K562 (cell line): ENCODE measurements around the gene ACADVL. TPM values are rescaled to one million over a fixed set of nuclear protein-coding genes. Genes with fewer than 3 reads are reported as not detected.

Experiments used
- CEBPZ ChIP-seq: fragments of 150-350 bp; IDR thresholded peaks from 2 replicates; pipeline ENCODE4 v1.6.1; 2014; ENCODE audit warnings: low read depth, mild to moderate bottlenecking, low read length, borderline replicate concordance
- CREM ChIP-seq: IDR thresholded peaks from 2 replicates; pipeline ENCODE4 v1.6.1; 2014; ENCODE audit warnings: antibody characterized with exemption, low read depth
- ELF2 ChIP-seq: fragments of 250-450 bp; sonication (Bioruptor Pico); IDR thresholded peaks from 2 replicates; pipeline ENCODE4 v1.5.0; 2021; ENCODE audit warnings: mild to moderate bottlenecking
- FOXA1 ChIP-seq: fragments of 450-650 bp; IDR thresholded peaks from 2 replicates; pipeline ENCODE4 v1.6.1; 2016; ENCODE audit warnings: mild to moderate bottlenecking, borderline replicate concordance
- FOXM1 ChIP-seq, 2 experiments: fragments of 450-650 bp in 1 of 2; sonication (generic) in 1 of 2; formaldehyde crosslinking in 1 of 2; IDR thresholded peaks; 2 replicates each; pipeline versions ENCODE4 v1.6.1 to v1.9.0; 2017 to 2022; ENCODE audit warnings: low read depth in 2 of 2, mild to moderate bottlenecking in 2 of 2, missing genetic modification reagents in 1 of 2, moderate library complexity in 1 of 2
- HNRNPK ChIP-seq: fragments of 200-400 bp; formaldehyde crosslinking; IDR thresholded peaks from one replicate; pipeline ENCODE4 v1.6.1; 2018; ENCODE audit warnings: mild to moderate bottlenecking, low read depth, low read length; ENCODE audit not compliant: poor library complexity, severe bottlenecking
- MAZ ChIP-seq, 2 experiments: fragments of 450-650 bp in 1 of 2; sonication (generic) in 1 of 2; formaldehyde crosslinking; IDR thresholded peaks in 1 of 2; conservative IDR thresholded peaks in 1 of 2; 2 replicates each; pipeline versions ENCODE4 v1.4.0 to v1.5.0; 2020; ENCODE audit warnings: mild to moderate bottlenecking in 1 of 2, missing genetic modification reagents in 1 of 2
- MBD1 ChIP-seq: fragments of 250-450 bp; sonication (Bioruptor Pico); IDR thresholded peaks from 2 replicates; pipeline ENCODE4 v1.8.0; 2022; ENCODE audit warnings: inconsistent platforms
- MXI1 ChIP-seq: IDR thresholded peaks from 2 replicates; pipeline ENCODE4 v1.6.1; 2011; ENCODE audit warnings: low read depth, mild to moderate bottlenecking, improper control_type of control experiment, low read length
- PHB2 ChIP-seq: fragments of 450-650 bp; IDR thresholded peaks from 2 replicates; pipeline ENCODE4 v1.6.1; 2017; ENCODE audit warnings: low read depth
- PHF21A ChIP-seq: fragments of 450-650 bp; IDR thresholded peaks from 2 replicates; pipeline ENCODE4 v1.6.1; 2017; ENCODE audit warnings: low read depth, borderline replicate concordance
- POU5F1 ChIP-seq: fragments of 150-350 bp; IDR thresholded peaks from 2 replicates; pipeline ENCODE4 v1.6.1; 2014; ENCODE audit warnings: borderline replicate concordance, low read length, low read depth, mild to moderate bottlenecking; ENCODE audit not compliant: partially characterized antibody
- TCFL5 ChIP-seq: fragments of 250-450 bp; sonication (Bioruptor Pico); conservative IDR thresholded peaks from 2 replicates; pipeline ENCODE4 v1.6.1; 2021; ENCODE audit warnings: mild to moderate bottlenecking, moderate library complexity, matching md5 sums
- ZNF239 ChIP-seq: fragments of 250-450 bp; sonication (Bioruptor Pico); IDR thresholded peaks from 2 replicates; pipeline ENCODE4 v1.4.0; 2020; ENCODE audit warnings: mild to moderate bottlenecking
- ZNF507 ChIP-seq: conservative IDR thresholded peaks from 2 replicates; pipeline ENCODE4 v1.6.1; 2017; ENCODE audit warnings: missing genetic modification characterization, missing compliant biosample characterization
- polyA plus RNA-seq, 8 experiments: library from polyadenylated mRNA; depleted of rRNA in 4 of 8; stranded (reverse) in 5 of 8; unstranded in 3 of 8; fragments of >200 nt; fragmentation: Nextera tagmentation in 2 of 8; fragmentation: Illumina TruSeq in 1 of 8; extraction: Ambion mirVana in 2 of 8; extraction: Trizol in 1 of 8; gene quantifications; 2 replicates each; pipeline versions ENCODE4 v1.2.1 to v1.2.3, GENCODE V29; 2011 to 2014; ENCODE audit warnings: inconsistent platforms in 1 of 8, missing spikeins in 1 of 8
- total RNA-seq, 7 experiments: library from RNA; depleted of rRNA in 6 of 7; stranded (reverse); fragments of >200 nt in 6 of 7; fragmentation: Illumina TruSeq in 2 of 7; extraction: Trizol in 2 of 7; gene quantifications; 2 replicates each; pipeline versions ENCODE4 v1.2.1 to v1.2.3, GENCODE V29; 2011 to 2021; ENCODE audit warnings: low replicate concordance in 1 of 7
- TF ChIP-seq, protein P1 (sequence below): fragments of 250-450 bp; sonication (Bioruptor Pico); IDR thresholded peaks from 2 replicates; pipeline ENCODE4 v1.4.0; 2020; ENCODE audit warnings: mild to moderate bottlenecking, moderate library complexity
- TF ChIP-seq, protein P2 (sequence below): fragments of 450-650 bp; IDR thresholded peaks from 2 replicates; pipeline ENCODE4 v1.6.1; 2016

The ACADVL gene
- total and polyA plus RNA-seq, 9 of the 15 experiments (the other 6 are each of a cell fraction or from before 2014, with no cell fraction given) = 25.5 to 449 (median 214) TPM

GRCh38 chr17:7252176-7253043 lies 32.7 kb downstream of the ACADVL start, which contains the start of gene ELP5 (continued):
- TF ChIP-seq, protein P1, sequence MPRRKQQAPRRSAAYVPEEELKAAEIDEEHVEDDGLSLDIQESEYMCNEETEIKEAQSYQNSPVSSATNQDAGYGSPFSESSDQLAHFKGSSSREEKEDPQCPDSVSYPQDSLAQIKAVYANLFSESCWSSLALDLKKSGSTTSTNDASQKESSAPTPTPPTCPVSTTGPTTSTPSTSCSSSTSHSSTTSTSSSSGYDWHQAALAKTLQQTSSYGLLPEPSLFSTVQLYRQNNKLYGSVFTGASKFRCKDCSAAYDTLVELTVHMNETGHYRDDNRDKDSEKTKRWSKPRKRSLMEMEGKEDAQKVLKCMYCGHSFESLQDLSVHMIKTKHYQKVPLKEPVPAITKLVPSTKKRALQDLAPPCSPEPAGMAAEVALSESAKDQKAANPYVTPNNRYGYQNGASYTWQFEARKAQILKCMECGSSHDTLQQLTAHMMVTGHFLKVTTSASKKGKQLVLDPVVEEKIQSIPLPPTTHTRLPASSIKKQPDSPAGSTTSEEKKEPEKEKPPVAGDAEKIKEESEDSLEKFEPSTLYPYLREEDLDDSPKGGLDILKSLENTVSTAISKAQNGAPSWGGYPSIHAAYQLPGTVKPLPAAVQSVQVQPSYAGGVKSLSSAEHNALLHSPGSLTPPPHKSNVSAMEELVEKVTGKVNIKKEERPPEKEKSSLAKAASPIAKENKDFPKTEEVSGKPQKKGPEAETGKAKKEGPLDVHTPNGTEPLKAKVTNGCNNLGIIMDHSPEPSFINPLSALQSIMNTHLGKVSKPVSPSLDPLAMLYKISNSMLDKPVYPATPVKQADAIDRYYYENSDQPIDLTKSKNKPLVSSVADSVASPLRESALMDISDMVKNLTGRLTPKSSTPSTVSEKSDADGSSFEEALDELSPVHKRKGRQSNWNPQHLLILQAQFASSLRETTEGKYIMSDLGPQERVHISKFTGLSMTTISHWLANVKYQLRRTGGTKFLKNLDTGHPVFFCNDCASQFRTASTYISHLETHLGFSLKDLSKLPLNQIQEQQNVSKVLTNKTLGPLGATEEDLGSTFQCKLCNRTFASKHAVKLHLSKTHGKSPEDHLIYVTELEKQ = no peak
- peak; percentile 97 for TF ChIP-seq CREM
- TF ChIP-seq HNRNPK = no peak
- TF ChIP-seq MAZ (CRISPR knock-in tag; conservative IDR thresholded peaks at IDR 0.05 in 1 of 2, IDR thresholded peaks at IDR 0.05 in 1 of 2) = peak; percentile 71 to 78; a peak in 2 of 4 replicates
- no peak for TF ChIP-seq FOXA1
- no peak for TF ChIP-seq POU5F1
- no peak for TF ChIP-seq ZNF507
- TF ChIP-seq ELF2 (CRISPR knock-in tag) = no peak
- TF ChIP-seq, protein P2, sequence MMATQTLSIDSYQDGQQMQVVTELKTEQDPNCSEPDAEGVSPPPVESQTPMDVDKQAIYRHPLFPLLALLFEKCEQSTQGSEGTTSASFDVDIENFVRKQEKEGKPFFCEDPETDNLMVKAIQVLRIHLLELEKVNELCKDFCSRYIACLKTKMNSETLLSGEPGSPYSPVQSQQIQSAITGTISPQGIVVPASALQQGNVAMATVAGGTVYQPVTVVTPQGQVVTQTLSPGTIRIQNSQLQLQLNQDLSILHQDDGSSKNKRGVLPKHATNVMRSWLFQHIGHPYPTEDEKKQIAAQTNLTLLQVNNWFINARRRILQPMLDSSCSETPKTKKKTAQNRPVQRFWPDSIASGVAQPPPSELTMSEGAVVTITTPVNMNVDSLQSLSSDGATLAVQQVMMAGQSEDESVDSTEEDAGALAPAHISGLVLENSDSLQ = no peak
- TF ChIP-seq MBD1 (CRISPR knock-in tag) = no peak
- TF ChIP-seq PHB2 = no peak
- TF ChIP-seq MXI1 = peak; percentile 51; the same call in 1 of the 2 replicates
- no peak for TF ChIP-seq ZNF239 (CRISPR knock-in tag)
- no peak for TF ChIP-seq FOXM1 (IDR thresholded peaks at IDR 0.05; ENCODE audit: low read depth)
- no peak for TF ChIP-seq FOXM1 (CRISPR knock-in tag; IDR thresholded peaks at IDR 0.05; ENCODE audit: low read depth)
- TF ChIP-seq PHF21A = peak; percentile 26; the same call in 1 of the 2 replicates
- no peak for TF ChIP-seq TCFL5 (CRISPR knock-in tag)
- TF ChIP-seq CEBPZ = no peak
